ENCODE data around the gene PTPRK.
"Not testable (repeated sequence)": the region's sequence is repeated elsewhere in the genome, so short reads cannot be mapped to it uniquely, and the experiment has no call there.

Gene PTPRK

DNA sequence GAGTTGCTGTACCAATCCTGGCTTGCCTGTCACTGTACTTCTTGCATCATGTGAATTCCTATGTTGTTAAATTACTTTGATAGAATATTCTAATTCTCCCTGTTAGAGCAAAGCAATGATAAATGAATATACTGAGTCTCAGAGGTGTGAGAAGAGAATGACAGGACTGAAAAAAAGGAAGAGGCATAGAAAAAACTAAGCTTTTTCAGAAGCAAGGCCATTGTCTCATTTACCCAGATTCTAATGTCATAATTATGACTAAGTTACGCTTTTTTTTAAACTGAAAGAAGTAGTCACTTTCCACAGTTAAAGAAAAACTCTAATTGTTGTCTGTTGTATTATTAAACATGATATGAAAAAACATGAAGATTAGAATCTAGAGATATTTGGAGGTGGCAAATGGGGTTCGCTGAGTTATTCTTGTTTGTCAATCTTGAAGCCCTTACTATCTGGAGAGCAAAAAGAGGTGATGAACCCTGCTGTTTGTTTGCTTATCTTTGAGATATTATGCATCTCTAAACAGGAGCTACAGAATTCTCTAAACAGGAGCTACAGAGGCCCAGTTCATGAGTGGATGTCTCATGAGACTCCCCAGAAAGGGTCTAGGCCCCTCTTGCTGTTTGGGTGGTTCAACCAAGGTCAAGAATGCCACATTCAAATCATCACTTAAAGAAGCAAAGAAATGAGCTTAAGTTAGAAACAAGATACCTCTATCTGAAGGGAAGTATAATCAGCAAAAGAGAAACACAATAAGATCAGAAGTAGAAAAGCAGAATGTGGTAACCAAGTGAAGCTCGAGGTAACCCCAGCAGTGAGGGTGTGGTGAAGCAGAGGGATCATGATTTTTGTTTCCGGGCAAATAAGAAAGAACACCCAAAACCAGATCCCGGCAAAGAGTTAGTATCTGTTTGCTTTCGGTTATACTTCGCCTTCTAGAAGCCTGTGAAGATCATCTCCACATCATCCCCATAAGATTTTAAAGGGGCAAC, 586.3 kb downstream of the PTPRK start:
- no peak overlapping the region for H3K27ac ChIP-seq
- TF ChIP-seq, protein P1, sequence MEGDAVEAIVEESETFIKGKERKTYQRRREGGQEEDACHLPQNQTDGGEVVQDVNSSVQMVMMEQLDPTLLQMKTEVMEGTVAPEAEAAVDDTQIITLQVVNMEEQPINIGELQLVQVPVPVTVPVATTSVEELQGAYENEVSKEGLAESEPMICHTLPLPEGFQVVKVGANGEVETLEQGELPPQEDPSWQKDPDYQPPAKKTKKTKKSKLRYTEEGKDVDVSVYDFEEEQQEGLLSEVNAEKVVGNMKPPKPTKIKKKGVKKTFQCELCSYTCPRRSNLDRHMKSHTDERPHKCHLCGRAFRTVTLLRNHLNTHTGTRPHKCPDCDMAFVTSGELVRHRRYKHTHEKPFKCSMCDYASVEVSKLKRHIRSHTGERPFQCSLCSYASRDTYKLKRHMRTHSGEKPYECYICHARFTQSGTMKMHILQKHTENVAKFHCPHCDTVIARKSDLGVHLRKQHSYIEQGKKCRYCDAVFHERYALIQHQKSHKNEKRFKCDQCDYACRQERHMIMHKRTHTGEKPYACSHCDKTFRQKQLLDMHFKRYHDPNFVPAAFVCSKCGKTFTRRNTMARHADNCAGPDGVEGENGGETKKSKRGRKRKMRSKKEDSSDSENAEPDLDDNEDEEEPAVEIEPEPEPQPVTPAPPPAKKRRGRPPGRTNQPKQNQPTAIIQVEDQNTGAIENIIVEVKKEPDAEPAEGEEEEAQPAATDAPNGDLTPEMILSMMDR (conservative IDR thresholded peaks at IDR 0.05) = no peak
- TF ChIP-seq ZFX (IDR thresholded peaks at IDR 0.05) = no peak

DNA sequence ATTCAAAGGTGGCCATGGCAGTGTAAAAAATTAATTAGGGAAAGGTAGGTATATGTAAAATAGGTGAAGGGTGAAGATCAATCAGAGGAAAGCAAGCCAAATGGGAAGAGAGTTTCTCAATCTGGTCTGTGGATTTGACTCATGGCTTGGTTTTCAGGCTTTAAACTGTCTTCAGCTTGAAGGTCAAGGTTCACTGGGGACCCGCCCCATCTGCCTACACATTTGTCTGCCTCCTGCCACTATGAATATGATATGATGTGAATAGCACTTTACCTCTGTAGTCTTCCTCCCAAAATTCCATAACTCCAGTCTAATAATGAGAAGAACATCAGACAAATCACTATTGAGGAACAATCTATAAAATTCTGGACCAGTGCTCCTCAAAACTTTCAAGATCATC, 587.3 kb downstream of the PTPRK start:
- H3K27ac ChIP-seq = no peak overlapping the region
- TF ChIP-seq ZFX (IDR thresholded peaks at IDR 0.05) = no peak
- TF ChIP-seq, protein P1 (conservative IDR thresholded peaks at IDR 0.05) = no peak

DNA sequence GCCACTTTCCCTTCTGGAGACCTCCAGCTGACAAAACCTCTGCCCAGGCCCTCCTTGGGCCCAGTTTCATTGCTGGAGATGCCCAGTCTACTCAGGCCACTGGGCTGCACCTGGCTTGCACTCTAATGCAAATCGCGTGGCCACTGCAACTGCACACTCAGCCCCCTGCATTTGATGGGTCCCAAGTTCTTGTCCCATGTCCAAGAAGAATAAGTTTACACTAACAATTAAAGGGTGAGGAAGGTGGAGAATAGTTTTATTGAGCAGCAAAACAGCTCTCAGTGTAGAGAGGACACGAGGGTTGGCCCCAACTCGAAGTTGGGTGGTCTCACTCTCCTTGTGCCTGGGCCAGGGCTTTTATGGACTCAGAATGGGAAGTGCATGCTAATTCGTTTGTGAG, 587.7 kb downstream of the PTPRK start:
- TF ChIP-seq, protein P1 (conservative IDR thresholded peaks at IDR 0.05) = no peak
- TF ChIP-seq ZFX (IDR thresholded peaks at IDR 0.05) = no peak

DNA sequence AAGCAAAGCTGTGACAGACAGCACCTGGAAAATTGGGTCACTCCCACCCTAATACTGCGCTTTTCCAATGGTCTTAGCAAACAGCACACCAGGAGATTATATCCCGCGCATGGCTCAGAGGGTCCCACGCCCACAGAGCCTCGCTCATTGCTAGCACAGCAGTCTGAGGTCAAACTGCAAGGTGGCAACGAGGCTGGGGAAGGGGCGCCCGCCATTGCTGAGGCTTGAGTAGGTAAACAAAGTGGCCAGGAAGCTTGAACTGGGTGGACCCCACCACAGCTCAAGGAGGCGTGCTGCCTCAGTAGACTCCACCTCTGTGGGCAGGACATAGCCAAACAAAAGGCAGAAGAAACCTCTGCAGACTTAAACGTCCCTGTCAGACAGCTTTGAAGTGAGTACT, 594.0 kb downstream of the PTPRK start:
- not testable (repeated sequence) for H3K27ac ChIP-seq

More for the DNA sequence above, 587.7 kb downstream of the PTPRK start:
- H3K27ac ChIP-seq = no peak overlapping the region

DNA sequence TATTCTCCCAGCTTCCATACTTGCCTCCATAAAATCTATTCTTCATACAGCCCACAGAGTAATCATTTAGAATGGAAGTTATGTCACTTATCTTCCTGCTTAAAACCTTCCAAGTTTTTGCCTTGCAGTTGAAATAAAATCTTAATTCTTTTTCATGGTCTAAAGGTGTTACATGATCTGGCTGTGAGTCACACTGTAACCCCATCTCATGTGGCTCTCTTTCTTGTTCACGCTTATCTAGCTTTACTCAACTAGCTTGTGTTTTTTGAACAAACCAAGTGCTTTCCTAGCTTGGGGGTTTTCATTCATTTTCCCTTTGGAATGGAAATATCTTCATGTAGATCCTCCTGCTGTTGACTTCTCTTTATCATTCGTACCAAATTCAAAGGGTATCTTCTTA, 596.0 kb downstream of the PTPRK start:
- no peak for TF ChIP-seq ZFX (IDR thresholded peaks at IDR 0.05)
- TF ChIP-seq, protein P1 (conservative IDR thresholded peaks at IDR 0.05) = no peak
- H3K27ac ChIP-seq = no peak overlapping the region

DNA sequence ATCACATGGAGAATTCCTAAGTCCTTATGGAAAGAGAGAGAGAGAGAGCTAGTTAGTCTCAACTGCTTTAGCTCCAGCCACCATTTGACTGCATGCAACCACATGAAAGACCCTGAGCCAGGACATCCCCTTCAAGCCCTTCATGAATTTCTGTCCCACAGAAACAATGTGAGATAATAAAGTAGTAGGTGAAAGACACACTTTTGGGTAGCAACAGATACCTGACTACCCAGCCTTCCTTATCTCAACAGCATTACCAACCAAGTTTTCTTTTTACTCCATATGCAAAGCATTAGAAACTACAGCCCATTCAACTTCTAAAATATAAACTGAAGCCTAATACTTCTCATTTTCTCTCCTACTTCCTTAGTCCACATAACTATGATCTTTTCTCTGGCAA, 596.4 kb downstream of the PTPRK start:
- no peak overlapping the region for H3K27ac ChIP-seq
- TF ChIP-seq, protein P1 (conservative IDR thresholded peaks at IDR 0.05) = no peak
- TF ChIP-seq ZFX (IDR thresholded peaks at IDR 0.05) = no peak

DNA sequence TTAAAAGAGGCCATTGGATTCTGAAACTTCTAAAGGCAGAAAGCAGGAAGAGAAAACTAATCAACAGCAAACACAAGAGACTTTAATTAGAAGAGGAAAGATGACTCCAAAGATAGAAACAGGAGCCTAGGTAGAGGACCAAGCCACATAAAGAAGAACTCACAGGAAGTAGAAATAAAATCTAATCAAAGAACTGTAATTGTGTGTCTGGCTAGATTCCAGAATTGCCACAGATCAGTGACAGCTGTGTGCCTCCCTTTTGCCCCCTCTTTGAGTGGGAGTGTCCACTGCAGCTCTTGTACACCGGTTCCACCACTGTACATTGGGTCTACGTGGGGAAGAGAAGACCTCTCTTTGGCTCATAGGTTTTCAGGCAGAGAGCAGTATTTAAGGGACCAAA, 597.3 kb downstream of the PTPRK start:
- no peak overlapping the region for H3K27ac ChIP-seq
- TF ChIP-seq, protein P1 (conservative IDR thresholded peaks at IDR 0.05) = no peak
- no peak for TF ChIP-seq ZFX (IDR thresholded peaks at IDR 0.05)
